Cardiac septum (tissue), 1 donor: ENCODE results near the gene PPA2. TPM values are rescaled to one million over a fixed set of nuclear protein-coding genes. Genes with fewer than 3 reads are reported as not detected.
"Not testable (repeated sequence)": the region's sequence is repeated elsewhere in the genome, so short reads cannot be mapped to it uniquely, and the experiment has no call there.

ENCODE experiments used
- DNase-seq: peaks from one replicate; pipeline ENCODE4 v3.0.0-alpha.2; 2020; ENCODE audit warnings: low spot score
- intact Hi-C: fragments of 100-400 bp; cut with DNase I; formaldehyde crosslinking; loops from one replicate; pipeline ENCODE4 v1.14.0; 2022
- total RNA-seq: library from RNA; stranded (reverse); fragmentation: NEBNext Ultra II Directional; extraction: Animal tissue kit (Norgen Biotek cat#: 25700); gene quantifications from one replicate; pipeline ENCODE4 v1.2.1, GENCODE V29; 2021
- donor health status: DM: no; HTN: no; CAD: no.

The PPA2 gene
- total RNA-seq, 1 donor from 2014 or later = 81.6 TPM

DNA sequence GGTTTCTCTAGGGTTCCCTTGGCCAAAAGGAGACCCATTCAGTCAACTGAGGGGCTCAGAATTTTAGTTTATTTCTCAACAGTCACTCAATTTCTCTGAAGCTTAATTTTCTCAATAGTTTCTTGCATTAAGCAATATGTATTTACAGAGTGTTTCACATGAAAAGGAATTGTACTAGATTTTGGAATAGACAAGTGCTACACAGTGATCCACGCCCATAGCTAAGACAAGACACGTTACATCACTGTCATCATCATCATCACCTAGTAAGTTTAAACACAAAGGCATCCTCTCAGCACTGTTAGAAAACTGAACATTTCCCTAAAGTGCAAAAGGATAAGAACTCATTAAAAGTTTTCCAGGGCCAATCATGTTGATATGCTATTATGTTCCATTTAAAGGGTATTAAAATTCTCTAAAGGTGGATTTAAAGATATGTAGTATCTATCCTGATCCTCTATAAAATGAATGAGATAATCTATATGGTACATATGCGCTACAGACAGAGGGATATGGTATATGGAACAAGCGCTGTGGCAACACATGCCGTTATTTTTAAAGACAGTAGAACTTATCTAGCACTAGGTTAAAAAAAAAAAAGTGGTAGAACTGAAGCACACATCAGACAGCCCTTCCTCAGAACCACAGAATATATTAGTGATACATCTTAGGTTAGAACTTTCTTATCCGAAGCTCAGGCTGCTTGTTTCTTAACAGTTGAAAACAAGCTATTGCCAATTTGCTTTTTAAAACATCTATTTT is 12.1 kb downstream of the PPA2 start:
- no peak for DNase-seq
- intact Hi-C loops = no loop called here

DNA sequence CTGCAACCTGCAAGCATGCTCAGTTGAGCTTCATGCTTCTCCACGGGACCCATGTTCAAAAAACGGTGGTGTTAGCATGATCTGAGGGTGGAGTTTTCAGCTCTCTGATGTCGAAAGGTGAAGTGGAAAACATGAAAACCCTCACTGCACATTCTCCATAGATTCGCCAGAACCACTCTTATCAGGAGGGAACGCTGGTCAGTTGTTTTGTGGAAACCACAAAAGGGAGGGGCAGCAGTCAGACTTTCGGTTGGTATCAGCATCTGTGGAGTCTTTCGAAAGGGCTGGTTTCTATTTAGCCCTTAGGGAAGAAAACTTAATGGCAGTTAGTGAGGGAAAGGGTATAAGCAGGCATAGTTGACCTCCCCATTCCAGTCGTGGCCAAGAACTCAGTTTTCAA is 12.6 kb downstream of the PPA2 start:
- intact Hi-C loops = no loop called here
- DNase-seq = no peak

GRCh38 chr4:105460306-105460705 is 13.6 kb downstream of the PPA2 start:
- no peak for DNase-seq
- intact Hi-C loops = no loop called here

- DNase-seq, intact Hi-C loops: not testable (repeated sequence)
Measured at GRCh38 chr4:105458541-105458940, 15.3 kb downstream of the PPA2 start.

GRCh38 chr4:105458001-105458400 is 15.9 kb downstream of the PPA2 start:
- intact Hi-C loops = no loop called here
- no peak for DNase-seq

- intact Hi-C loops = no loop called here
- DNase-seq = no peak
Measured at GRCh38 chr4:105455998-105456397, 17.9 kb downstream of the PPA2 start.

DNA sequence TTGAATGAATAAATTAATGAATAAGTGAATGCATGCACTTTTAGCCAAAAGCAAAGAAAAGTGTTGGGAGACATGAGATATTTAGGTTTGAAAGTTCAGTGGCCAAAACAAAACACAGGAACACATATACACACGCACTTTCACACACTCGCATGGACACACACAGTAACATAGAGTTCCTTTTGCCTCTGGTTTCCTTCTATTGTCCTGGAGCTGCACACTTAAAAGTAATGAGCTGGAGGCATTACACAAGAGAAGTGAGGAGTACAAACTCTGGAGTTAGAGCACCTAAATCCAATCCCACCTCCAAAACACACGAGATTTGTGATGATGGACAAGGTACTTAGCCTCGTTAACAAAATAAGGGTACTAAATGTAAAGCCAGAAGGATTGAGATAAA is 18.7 kb downstream of the PPA2 start:
- intact Hi-C loops = no loop called here
- DNase-seq = no peak

- DNase-seq = no peak
- intact Hi-C loops = no loop called here
Measured at GRCh38 chr4:105453550-105454205, 20.2 kb downstream of the PPA2 start.

- DNase-seq = no peak
- intact Hi-C loops = no loop called here
Measured at GRCh38 chr4:105451346-105451745, 22.5 kb downstream of the PPA2 start.

DNA sequence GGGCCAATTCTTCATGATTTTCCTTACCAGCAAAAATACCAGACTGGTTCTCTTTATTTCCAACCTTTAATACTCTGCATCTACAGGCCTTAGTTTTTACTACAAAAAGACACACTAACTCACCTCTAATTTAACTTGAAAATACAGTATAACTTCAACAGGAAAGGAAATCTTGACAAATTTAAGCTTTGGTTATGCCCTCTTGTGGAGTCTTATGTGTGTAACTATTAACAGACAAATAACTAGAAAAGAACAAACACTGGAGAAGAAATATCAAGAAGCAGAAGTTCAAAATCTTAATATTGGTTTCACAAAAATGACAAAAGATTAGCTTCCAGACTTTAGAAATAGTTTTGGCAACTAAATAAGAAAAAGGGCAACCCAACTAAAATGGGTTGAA is 33.0 kb downstream of the PPA2 start:
- intact Hi-C loops = no loop called here
- DNase-seq = no peak

DNA sequence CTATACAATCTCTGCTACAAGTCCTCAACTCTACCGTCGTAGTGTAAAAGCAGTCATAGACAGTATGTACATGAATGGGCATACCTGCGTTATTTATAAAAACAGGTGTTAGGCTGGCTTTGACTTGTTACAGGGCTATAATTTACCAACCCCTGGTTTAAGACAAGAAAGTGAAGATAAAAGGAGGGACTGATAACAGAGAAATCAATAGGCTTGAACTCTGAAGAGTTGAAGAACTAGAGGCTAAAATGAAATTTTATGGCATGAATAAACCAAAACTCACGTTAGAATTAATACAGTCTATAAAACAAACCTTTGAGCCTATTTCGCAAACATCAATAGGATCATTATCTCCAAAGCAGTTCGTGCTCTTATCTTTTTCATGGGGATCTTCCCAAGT is 36.2 kb downstream of the PPA2 start:
- no peak for DNase-seq
- intact Hi-C loops = no loop called here

- DNase-seq = no peak
- intact Hi-C loops = no loop called here
Measured at GRCh38 chr4:105436414-105436813, 37.4 kb downstream of the PPA2 start.

DNA sequence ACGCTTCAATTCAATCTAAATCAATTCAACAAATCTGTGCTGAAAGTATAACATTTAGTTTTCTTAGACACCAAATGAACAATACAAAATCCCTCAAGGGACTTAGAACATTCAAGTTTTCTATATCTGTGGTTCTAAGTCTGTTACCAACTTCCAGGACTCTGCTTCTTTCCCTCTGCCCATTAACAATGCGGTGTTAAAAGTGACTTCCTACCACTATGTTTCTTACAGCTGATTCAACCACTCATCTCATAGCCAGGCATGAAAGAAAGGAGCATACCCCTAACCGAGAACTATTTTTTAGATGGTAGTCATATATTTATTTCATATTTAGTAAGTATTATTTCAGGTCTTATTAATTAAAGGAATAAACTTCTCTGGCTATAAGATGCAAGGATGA is 38.9 kb downstream of the PPA2 start:
- intact Hi-C loops = no loop called here
- DNase-seq = no peak

DNA sequence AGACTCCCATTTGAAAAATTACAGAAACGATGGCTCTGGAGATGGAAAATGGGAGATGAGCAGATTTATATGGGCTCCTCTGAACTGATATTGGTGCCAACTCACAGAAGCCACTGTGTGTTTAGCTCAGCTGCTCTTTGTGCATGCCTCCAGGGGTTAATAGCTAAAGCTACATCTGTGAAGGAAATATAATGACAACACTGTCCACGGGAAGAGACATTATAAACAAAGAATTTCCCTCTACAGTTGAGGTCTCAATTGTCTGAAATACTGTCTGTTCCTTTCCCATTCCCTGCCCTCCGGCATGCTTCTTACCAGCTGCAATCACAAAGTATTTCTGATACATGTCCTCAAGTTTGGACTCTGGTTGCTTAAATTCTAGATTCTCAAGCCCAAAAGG is 40.4 kb downstream of the PPA2 start:
- DNase-seq = no peak
- intact Hi-C loops = no loop called here

GRCh38 chr4:105432438-105432837 is 41.4 kb downstream of the PPA2 start:
- no peak for DNase-seq
- intact Hi-C loops = no loop called here

DNA sequence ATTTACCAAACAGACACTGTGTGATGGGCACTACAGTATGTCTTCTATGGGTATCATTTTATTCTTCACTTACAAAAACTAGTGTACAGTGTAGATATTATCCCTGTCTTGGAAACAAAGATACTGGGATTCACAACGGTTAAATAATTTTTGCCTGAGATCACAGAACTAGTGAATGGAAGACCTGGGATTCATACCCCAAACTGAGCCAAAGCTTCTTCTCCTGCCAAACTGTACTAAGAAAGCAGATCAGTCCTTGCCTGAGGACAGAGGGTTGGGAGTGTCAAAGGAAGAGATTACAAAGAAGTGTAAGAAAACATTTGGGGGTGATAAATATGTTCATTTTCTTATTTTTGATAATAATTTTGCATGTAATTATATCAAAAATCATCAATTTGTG is 43.1 kb downstream of the PPA2 start:
- no peak for DNase-seq

GRCh38 chr4:105426187-105426897 is 47.5 kb downstream of the PPA2 start:
- intact Hi-C loops = no loop called here

More for the DNA sequence above, 43.1 kb downstream of the PPA2 start:
- intact Hi-C loops = no loop called here

DNA sequence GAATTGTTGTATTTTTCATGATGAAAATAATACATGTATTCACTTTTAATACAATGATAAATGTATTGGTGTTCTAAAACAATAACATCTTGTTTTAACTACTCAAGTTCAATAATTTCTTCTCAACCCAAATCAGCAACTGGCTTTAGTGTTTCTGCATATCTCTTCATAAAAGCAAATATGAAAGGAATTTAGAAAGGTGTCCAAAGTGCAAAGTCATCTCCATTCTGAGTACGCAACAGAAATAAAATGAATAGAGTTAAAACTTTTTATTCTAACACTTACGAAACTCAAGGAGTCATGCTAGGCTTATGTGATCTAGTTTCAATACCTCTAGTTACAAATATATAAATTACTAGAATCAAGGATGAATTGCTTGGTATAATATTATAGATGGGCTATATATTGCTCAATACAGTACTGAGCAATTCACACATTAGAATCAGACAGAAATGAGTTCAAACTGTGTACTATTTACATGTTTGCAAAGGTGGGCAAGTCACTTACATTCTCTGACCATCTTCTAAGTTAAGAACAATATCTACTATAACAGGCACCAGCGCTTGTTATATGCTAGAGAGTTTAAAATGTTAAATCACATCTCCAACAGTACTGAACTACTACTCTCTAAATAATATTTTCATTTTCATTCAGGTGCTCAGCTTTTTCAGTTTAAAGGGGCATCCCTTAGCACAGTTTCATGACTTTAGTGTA is 51.5 kb downstream of the PPA2 start:
- DNase-seq = no peak
- intact Hi-C loops = no loop called here

More at GRCh38 chr4:105426187-105426897, 47.5 kb downstream of the PPA2 start:
- no peak for DNase-seq

DNA sequence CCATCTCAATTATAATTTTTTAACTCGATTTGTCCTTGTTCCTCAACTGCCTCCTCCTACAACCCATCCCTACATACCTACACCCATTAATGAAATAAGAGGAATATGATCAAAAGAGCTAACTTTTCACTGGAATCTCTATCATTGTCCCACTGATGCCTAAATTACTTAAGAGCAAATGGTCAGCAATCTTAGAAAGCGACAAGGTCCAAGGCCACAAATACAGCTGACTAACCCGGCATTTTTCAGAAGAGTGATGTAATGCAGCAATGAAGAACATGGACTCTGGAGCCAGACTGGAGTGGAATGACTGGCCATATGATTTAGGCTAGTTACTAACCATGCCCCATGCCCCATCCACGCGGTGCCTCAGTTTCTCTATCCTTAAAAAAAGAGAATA is 56.2 kb downstream of the PPA2 start:
- intact Hi-C loops = no loop called here
- DNase-seq = no peak

GRCh38 chr4:105415281-105415744 is 58.5 kb downstream of the PPA2 start:
- intact Hi-C loops = no loop called here

More at GRCh38 chr4:105415281-105415744, 58.5 kb downstream of the PPA2 start:
- no peak for DNase-seq
